Femur (tissue), 1 donor: Measurements from ENCODE around the gene LTBP1.

Source experiments
- DNase-seq: peaks from one replicate; pipeline ENCODE4 v3.0.0-alpha.2; 2017

The LTBP1 gene

GRCh38 chr2:33443274-33443829, 496.6 kb downstream of the LTBP1 start:
- DNase-seq, result no peak

GRCh38 chr2:33444967-33445366, 498.2 kb downstream of the LTBP1 start:
- no peak for DNase-seq

DNA sequence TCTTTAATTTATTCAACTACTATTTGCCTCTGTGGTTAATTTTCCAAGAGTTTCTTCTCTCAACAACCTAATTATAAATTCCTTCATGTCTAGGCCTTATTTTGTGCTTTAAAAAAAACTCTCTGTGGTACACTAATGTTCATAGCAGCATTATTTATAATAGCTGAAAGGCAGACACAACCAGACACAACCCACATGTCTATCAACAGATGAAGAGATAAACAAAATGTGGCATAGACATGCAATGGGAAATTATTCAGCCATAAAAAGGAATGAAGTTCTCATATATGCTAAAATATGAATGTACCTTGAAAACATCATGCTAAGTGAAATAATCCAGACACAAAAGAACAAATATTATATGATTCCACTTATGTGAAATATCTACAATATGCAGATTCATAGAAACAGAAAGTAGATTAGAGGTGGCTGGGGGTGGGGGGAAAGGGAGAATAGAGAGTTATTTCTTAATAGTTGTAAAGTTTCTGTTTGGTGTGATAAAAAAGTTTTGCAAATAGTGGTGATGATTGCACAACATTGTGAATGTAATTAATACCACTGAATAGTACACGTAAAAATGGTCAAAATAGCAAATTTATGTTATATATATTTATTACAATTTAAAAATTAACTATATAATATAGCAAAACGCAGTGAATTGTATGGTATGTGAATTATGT, 501.6 kb downstream of the LTBP1 start:
- no peak for DNase-seq
